ENCODE results near the gene S1PR2.

Gene S1PR2

DNA sequence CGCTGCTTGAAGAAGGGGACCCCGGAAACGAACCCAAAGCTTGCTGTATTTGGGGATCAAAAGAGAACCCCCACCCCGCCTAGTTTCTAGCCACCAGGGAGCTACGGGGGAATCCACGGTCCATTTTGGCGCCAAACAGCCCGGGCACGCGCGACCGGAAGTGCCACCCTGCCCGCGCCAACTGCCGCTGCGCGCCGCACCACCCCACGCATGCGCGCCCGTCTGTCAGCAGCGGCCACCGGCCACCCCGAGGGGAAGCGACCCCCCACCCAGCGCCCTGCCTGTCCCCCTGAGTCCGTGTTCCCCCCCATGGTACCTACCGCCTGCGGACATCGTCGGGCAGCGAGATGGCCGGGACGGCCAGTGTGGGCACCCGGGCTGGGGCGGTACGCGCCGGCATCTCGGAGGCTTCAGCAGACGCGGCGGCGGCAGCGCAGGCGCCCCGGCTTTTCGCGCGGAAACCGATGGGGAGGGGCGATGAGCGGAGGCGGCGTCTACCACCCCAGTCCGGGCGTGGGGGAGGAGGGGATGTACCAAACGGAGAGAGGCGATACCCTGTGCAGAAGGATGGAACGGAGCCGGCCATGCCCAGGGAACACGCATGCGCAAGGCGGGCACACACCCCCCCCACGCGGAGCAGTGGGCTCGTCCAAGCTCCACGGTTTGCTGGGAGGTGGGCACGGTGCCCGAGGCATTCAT is 36.5 kb downstream of the S1PR2 start, which contains the start of gene DNMT1:
Gene DNMT1 (minus strand): TSS at position 454 of the 699 bp plus-strand sequence. CDS start 54 bp downstream, at position 400.
- TF ChIP-seq, protein P1, sequence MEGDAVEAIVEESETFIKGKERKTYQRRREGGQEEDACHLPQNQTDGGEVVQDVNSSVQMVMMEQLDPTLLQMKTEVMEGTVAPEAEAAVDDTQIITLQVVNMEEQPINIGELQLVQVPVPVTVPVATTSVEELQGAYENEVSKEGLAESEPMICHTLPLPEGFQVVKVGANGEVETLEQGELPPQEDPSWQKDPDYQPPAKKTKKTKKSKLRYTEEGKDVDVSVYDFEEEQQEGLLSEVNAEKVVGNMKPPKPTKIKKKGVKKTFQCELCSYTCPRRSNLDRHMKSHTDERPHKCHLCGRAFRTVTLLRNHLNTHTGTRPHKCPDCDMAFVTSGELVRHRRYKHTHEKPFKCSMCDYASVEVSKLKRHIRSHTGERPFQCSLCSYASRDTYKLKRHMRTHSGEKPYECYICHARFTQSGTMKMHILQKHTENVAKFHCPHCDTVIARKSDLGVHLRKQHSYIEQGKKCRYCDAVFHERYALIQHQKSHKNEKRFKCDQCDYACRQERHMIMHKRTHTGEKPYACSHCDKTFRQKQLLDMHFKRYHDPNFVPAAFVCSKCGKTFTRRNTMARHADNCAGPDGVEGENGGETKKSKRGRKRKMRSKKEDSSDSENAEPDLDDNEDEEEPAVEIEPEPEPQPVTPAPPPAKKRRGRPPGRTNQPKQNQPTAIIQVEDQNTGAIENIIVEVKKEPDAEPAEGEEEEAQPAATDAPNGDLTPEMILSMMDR (IDR thresholded peaks at IDR 0.05; ENCODE audit: low read depth, low read length), result no peak
- peak; percentile 91 for DNase-seq (ENCODE audit: extremely low read depth, low read depth)

DNA sequence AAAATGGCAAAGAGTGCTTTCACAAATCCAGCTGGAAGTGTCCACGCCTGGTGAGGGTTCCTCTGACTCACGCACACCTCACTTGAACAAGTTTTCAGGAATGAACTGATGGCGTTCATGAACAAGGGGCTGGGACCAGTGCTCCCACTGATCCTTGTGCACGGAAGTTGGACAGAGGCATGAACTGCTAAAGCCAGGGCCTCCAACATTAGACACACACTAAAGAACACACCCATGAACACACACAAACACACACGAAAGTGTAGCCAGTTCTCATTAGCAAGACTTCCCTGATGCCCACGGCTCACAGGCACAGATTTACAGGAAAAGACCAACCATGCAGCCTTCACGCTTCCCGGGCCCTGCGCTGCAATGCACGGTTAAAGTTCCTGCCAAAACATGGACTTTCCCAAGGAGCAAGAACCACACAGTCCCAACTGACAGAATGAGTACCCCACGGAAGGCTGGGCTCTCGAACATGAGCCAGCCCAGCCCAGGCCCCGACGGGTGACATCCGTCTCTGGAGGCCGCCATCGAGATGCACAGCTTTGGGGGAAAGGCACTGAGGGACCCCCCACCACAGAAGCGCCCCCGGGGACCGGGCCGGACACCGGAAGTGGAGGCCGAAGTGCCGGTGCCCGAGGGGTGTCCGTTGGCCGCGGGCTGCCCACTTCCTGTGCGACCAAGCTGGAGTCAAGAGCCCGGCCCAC is 37.2 kb downstream of the S1PR2 start:
- TF ChIP-seq, protein P1 (IDR thresholded peaks at IDR 0.05; ENCODE audit: low read depth, low read length), result no peak
- no peak for DNase-seq (ENCODE audit: extremely low read depth, low read depth)

GRCh38 chr19:10192922-10193321 is 38.2 kb downstream of the S1PR2 start:
- TF ChIP-seq, protein P1 (IDR thresholded peaks at IDR 0.05; ENCODE audit: low read depth, low read length), result no peak
- no peak for DNase-seq (ENCODE audit: extremely low read depth, low read depth)

DNA sequence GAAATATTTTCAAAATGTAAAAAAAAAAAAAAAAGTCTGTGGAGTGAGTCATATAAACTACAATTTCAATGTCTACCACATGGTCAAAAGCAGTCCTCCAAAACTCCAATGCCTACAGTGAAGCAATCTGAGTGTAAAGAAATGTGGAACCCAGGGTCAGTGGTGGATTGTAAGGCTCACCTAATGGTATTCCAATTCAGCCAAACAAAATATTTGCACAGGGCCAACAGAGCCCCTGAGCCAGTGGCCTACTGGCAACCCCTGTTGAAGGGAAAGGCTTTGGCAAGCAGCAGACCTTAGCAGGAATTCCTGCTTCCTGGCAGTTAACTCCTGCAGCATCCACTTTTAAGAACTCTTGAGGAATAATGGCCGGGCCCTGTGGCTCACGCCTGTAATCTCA is 39.8 kb downstream of the S1PR2 start:
- TF ChIP-seq, protein P1 (IDR thresholded peaks at IDR 0.05; ENCODE audit: low read depth, low read length), result no peak
- DNase-seq (ENCODE audit: extremely low read depth, low read depth), result peak; percentile 77

DNA sequence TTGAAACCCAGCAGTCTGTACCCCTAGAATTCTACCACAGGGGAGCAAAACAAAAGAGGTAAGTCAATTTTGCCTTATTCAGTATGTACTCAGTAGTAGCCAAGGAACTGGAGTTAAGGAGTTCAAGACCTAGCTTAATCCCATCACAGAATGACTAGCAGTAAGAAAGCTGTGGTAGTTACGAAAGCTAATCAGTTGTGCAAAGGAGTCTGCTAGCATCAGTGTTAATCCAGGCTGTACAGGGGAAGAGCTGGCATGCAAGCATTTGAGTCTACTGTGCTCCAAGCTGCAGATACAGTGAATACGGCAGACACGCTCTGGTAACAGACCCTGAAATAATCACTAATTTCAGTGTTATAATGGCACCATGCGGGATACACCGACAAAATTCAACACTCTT is 41.1 kb downstream of the S1PR2 start:
- TF ChIP-seq, protein P1 (IDR thresholded peaks at IDR 0.05; ENCODE audit: low read depth, low read length), result no peak
- no peak for DNase-seq (ENCODE audit: extremely low read depth, low read depth)

DNA sequence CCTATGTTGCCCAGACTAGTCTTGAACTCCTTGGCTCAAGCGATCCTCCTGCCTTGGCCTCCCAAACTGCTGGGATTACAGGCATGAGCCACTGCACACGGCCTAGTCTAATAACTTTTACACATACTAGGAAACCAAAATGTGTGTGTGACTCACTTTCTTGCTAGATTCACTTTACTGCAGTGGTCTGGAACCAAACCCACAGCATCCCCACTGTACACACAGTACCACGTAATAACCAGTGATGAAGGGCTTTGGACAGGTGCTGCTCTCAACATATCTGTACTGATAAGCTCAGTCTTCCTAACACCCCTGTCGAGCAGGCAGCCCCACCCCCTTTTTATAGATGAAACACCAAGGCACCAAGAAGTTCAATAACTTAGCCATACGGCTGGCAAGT is 41.5 kb downstream of the S1PR2 start:
- no peak for DNase-seq (ENCODE audit: extremely low read depth, low read depth)
- TF ChIP-seq, protein P1 (IDR thresholded peaks at IDR 0.05; ENCODE audit: low read depth, low read length), result no peak

DNA sequence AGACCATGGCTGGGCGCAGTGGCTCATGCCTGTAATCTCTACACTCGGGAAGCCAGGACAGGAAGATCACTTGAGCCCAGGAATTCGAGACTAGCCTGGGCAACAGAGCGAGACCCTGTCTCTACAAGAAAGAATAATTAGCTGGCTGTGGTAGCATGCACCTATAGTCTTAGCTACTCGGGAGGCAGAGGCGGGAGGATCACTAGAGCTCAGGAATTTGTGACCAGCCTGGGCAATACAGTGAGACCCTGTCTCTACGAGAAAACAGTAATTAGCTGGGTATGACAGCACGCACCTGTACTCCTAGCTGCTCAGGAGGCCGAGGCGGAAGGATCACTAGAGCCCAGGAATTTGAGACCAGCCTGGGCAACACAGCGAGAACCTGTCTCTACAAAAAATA is 43.8 kb downstream of the S1PR2 start:
- TF ChIP-seq, protein P1 (IDR thresholded peaks at IDR 0.05; ENCODE audit: low read depth, low read length), result no peak
- no peak for DNase-seq (ENCODE audit: extremely low read depth, low read depth)

Measured in AG09319 (cell line).